ENCODE results near the gene THYN1. TPM values are rescaled to one million over a fixed set of nuclear protein-coding genes. Genes with fewer than 3 reads are reported as not detected.

The THYN1 gene
- total RNA-seq, 1 experiment from 2014 or later = 26.0 TPM

GRCh38 chr11:134205729-134206128, 47.4 kb downstream of the THYN1 start:
- intact Hi-C loops (cut with micrococcal nuclease; ENCODE audit: unreplicated experiment) = no loop called here
- no peak for DNase-seq
- peaks cover 39% of the 10 kb centered on the region for H3K36me3 Mint-ChIP-seq (ENCODE audit: insufficient read depth, unreplicated experiment)
- H3K4me1 Mint-ChIP-seq (ENCODE audit: low read depth, unreplicated experiment) = no peaks in the 10 kb centered on the region
- no peak overlapping the region for H3K27ac Mint-ChIP-seq (ENCODE audit: unreplicated experiment)
- no peak overlapping the region for H3K4me3 Mint-ChIP-seq (ENCODE audit: low read depth, unreplicated experiment)
- no peak for TF ChIP-seq CTCF (IDR thresholded peaks at IDR 0.05; ENCODE audit: unreplicated experiment)
- H3K27me3 Mint-ChIP-seq (ENCODE audit: unreplicated experiment) = no peaks in the 10 kb centered on the region
- CTCF ChIA-PET = interaction anchor here (0.6 kb wide), 1 partner anchor 375 kb away, joined by 3 read pairs; no protein-coding TSS in a partner anchor
- no peaks in the 10 kb centered on the region for H3K9me3 Mint-ChIP-seq (ENCODE audit: low read depth, unreplicated experiment)
- no TSS peak for BruUV-seq (replicated peaks)

- DNase-seq = no peak
- H3K9me3 Mint-ChIP-seq (ENCODE audit: low read depth, unreplicated experiment) = no peaks in the 10 kb centered on the region
- no peaks in the 10 kb centered on the region for H3K4me1 Mint-ChIP-seq (ENCODE audit: low read depth, unreplicated experiment)
- H3K27me3 Mint-ChIP-seq (ENCODE audit: unreplicated experiment) = no peaks in the 10 kb centered on the region
- no peak overlapping the region for H3K4me3 Mint-ChIP-seq (ENCODE audit: low read depth, unreplicated experiment)
- H3K36me3 Mint-ChIP-seq (ENCODE audit: insufficient read depth, unreplicated experiment) = peaks cover 44% of the 10 kb centered on the region
- no peak overlapping the region for H3K27ac Mint-ChIP-seq (ENCODE audit: unreplicated experiment)
- TF ChIP-seq CTCF (IDR thresholded peaks at IDR 0.05; ENCODE audit: unreplicated experiment) = no peak
- intact Hi-C loops (cut with micrococcal nuclease; ENCODE audit: unreplicated experiment) = no loop called here
- CTCF ChIA-PET = no interaction called here
- no TSS peak for BruUV-seq (replicated peaks)
Measured at GRCh38 chr11:134202661-134203060, 50.5 kb downstream of the THYN1 start.

GRCh38 chr11:134200688-134201087, 52.5 kb downstream of the THYN1 start:
- H3K9me3 Mint-ChIP-seq (ENCODE audit: low read depth, unreplicated experiment) = no peaks in the 10 kb centered on the region
- peaks cover 50% of the 10 kb centered on the region for H3K36me3 Mint-ChIP-seq (ENCODE audit: insufficient read depth, unreplicated experiment)
- no peak overlapping the region for H3K4me3 Mint-ChIP-seq (ENCODE audit: low read depth, unreplicated experiment)
- H3K27me3 Mint-ChIP-seq (ENCODE audit: unreplicated experiment) = no peaks in the 10 kb centered on the region
- no peak for DNase-seq
- intact Hi-C loops (cut with micrococcal nuclease; ENCODE audit: unreplicated experiment) = no loop called here
- no peak overlapping the region for H3K27ac Mint-ChIP-seq (ENCODE audit: unreplicated experiment)
- BruUV-seq (replicated peaks) = no TSS peak
- CTCF ChIA-PET = interaction anchor here (0.7 kb wide), 1 partner anchor 11 kb away, joined by 5 read pairs; no protein-coding TSS in a partner anchor
- no peak for TF ChIP-seq CTCF (IDR thresholded peaks at IDR 0.05; ENCODE audit: unreplicated experiment)
- H3K4me1 Mint-ChIP-seq (ENCODE audit: low read depth, unreplicated experiment) = no peaks in the 10 kb centered on the region

- BruUV-seq (replicated peaks) = no TSS peak
- H3K4me3 Mint-ChIP-seq (ENCODE audit: low read depth, unreplicated experiment) = no peak overlapping the region
- peaks cover 42% of the 10 kb centered on the region for H3K36me3 Mint-ChIP-seq (ENCODE audit: insufficient read depth, unreplicated experiment)
- CTCF ChIA-PET = no interaction called here
- intact Hi-C loops (cut with micrococcal nuclease; ENCODE audit: unreplicated experiment) = no loop called here
- no peak overlapping the region for H3K27ac Mint-ChIP-seq (ENCODE audit: unreplicated experiment)
- DNase-seq = no peak
- no peaks in the 10 kb centered on the region for H3K9me3 Mint-ChIP-seq (ENCODE audit: low read depth, unreplicated experiment)
- H3K27me3 Mint-ChIP-seq (ENCODE audit: unreplicated experiment) = no peaks in the 10 kb centered on the region
- no peak for TF ChIP-seq CTCF (IDR thresholded peaks at IDR 0.05; ENCODE audit: unreplicated experiment)
- no peaks in the 10 kb centered on the region for H3K4me1 Mint-ChIP-seq (ENCODE audit: low read depth, unreplicated experiment)
Measured at GRCh38 chr11:134199531-134199930, 53.6 kb downstream of the THYN1 start.

Other genes with a start within 250 kb of the THYN1 start
- 0.22 TPM in 1 of 2 replicates, not detected in the other for gene JAM3, start 184.3 kb downstream of the THYN1 start, total RNA-seq (2022)
- 69.4 and 78.2 TPM in 2 replicates for gene NCAPD3, start 29.4 kb downstream of the THYN1 start, total RNA-seq (2022)
- gene VPS26B, start 28.7 kb downstream of the THYN1 start, total RNA-seq (2022) = 33.1 and 34.6 TPM in 2 replicates
- gene ACAD8, start 216 bp upstream of the THYN1 start, total RNA-seq (2022) = 21.0 and 21.1 TPM in 2 replicates
- not detected in 2 replicates for gene GLB1L3, start 23.0 kb upstream of the THYN1 start, total RNA-seq (2022)
- gene GLB1L2, start 78.6 kb upstream of the THYN1 start, total RNA-seq (2022) = 15.5 and 19.0 TPM in 2 replicates
- 0.20 and 0.35 TPM in 2 replicates for gene B3GAT1, start 158.9 kb upstream of the THYN1 start, total RNA-seq (2022)